SKM-1 treated with dmso at 0.1 percent for 144 hours (cell line): ENCODE results near the gene NBDY.

Source experiments
- DNase-seq: peaks from one replicate; lab custom pipeline; 2025; ENCODE audit not compliant: unreplicated experiment; lab: John Stamatoyannopoulos, UW

NBDY gene

GRCh38 chrX:56784666-56785065 lies 55.6 kb downstream of the NBDY start:
- no peak for DNase-seq

- no peak for DNase-seq
These were observed 56.4 kb downstream of the NBDY start for GRCh38 chrX:56785442-56785841.

GRCh38 chrX:56786889-56787733 lies 58.1 kb downstream of the NBDY start:
- DNase-seq, result no peak

- no peak for DNase-seq
These were observed 58.7 kb downstream of the NBDY start for GRCh38 chrX:56787734-56788152.

GRCh38 chrX:56788229-56788628 lies 59.2 kb downstream of the NBDY start:
- no peak for DNase-seq

- no peak for DNase-seq
These were observed 59.7 kb downstream of the NBDY start for GRCh38 chrX:56788717-56789122.

GRCh38 chrX:56789518-56790070 lies 60.6 kb downstream of the NBDY start:
- DNase-seq, result no peak

GRCh38 chrX:56790778-56791177 lies 61.7 kb downstream of the NBDY start:
- no peak for DNase-seq

GRCh38 chrX:56791456-56791855 lies 62.4 kb downstream of the NBDY start:
- DNase-seq, result no peak

GRCh38 chrX:56792270-56793111 lies 63.4 kb downstream of the NBDY start:
- no peak for DNase-seq

- DNase-seq, result no peak
These were observed 64.0 kb downstream of the NBDY start for GRCh38 chrX:56793112-56793430.

GRCh38 chrX:56793521-56794320 lies 64.7 kb downstream of the NBDY start:
- no peak for DNase-seq

- no peak for DNase-seq
These were observed 65.6 kb downstream of the NBDY start for GRCh38 chrX:56794404-56795230.

GRCh38 chrX:56795309-56795868 lies 66.3 kb downstream of the NBDY start:
- no peak for DNase-seq

GRCh38 chrX:56796641-56797395 lies 67.8 kb downstream of the NBDY start:
- DNase-seq, result no peak

- no peak for DNase-seq
These were observed 68.7 kb downstream of the NBDY start for GRCh38 chrX:56797574-56798338.

- no peak for DNase-seq
These were observed 69.3 kb downstream of the NBDY start for GRCh38 chrX:56798339-56798711.
